GM21515 (cell line): ENCODE data around the gene DDX17.

Experiments used
- ATAC-seq: cut with Tn5 transposase; IDR thresholded peaks from one replicate; pipeline ENCODE4 v1.9.1; 2021; ENCODE audit not compliant: unreplicated experiment

The DDX17 gene

GRCh38 chr22:38467438-38467903 lies 38.6 kb downstream of the DDX17 start:
- ATAC-seq = no peak

- ATAC-seq = no peak
These were observed 40.2 kb downstream of the DDX17 start for GRCh38 chr22:38465673-38466490.

DNA sequence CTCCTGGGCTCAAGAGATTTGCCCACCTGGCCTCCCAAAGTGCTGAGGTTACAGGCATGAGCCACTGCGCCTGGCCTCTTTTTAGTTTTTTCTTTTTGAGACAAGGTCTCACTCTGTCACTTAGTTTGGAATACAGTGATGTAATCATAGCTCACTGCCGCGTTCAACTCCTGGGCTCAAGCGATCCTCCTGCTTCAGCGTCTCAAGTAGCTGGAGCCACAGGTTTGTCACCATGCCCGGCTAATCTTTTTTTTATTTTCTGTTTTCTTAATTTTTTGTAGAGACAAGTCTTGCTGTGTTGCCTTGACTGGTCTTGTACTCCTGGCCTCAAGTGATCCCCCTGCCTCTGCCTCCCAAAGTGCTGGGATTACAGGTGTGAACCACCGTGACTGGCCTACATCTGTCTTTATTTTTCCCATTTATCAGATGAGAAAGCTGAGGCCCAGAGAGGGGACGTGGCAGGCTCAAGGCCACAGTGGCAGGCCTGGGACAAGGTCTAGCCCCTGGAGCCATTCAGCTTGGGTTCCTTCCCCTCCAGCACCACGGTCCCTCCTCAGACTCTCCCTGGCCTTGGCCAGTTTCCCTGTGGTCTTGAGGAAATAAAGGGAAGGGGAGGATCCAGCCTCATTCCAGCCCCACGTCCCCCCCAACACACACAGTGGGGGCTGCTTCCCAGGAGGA lies 41.0 kb downstream of the DDX17 start:
- ATAC-seq = no peak

- ATAC-seq = no peak
These were observed 42.9 kb downstream of the DDX17 start for GRCh38 chr22:38462960-38463784.

- no peak for ATAC-seq
These were observed 44.6 kb downstream of the DDX17 start for GRCh38 chr22:38461414-38462081.

GRCh38 chr22:38461057-38461413 lies 45.1 kb downstream of the DDX17 start:
- ATAC-seq = no peak

DNA sequence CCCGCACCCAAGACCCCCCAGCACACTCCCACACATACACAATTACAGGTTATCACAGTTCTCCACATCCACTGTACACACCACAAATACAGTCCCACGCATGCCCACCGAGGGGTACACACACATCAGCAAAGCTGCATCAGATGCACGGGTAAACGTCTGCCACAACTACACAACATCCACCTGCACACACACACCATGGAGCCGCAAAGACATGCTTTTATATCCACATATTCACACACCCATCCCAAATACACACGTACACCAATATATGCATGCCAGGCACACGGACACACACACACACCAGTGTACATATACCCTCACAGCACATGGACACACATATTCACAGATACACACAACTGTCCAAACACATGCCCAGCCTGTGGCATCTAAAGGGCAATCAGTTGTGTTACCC lies 45.7 kb downstream of the DDX17 start:
- no peak for ATAC-seq

DNA sequence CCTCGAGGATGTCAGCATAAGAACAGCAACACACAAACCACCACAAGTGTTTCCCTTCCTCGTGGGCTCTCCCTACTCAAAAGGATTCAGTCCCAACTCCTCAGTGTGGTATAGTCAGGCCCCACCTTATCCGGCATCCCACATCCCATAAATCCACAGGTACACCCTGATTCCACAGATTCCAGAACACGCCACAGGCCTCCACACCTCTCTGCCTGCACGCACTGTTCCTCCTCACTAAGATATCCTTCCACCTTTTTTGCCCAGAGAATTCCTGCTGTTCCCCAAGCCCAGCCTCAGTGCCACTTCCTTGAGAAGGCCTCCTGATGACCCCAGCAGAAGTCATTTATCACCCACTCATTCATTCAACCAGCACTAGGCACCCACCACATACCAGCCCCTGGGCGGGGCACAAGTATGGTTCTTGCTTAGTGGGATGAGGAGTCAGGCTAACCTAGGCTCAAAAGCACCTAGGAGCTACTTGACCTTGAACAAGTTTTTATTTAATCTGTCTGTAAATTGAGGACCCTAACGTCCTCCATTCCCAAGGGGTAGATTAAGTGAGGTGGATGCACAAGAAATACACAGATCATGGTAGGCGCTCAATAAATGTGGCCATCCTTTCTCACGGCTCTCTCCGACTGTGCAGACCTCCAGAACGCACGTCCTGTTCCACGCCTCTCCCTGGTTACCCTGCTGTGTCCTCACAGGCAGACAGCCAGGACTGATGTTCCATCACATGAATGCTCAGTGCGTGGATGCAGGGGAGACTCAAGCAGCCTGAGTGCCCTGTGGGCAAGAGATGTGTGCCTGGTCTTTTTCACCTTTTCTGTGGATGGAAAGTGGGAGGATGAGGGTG lies 49.0 kb downstream of the DDX17 start:
- ATAC-seq = no peak

DNA sequence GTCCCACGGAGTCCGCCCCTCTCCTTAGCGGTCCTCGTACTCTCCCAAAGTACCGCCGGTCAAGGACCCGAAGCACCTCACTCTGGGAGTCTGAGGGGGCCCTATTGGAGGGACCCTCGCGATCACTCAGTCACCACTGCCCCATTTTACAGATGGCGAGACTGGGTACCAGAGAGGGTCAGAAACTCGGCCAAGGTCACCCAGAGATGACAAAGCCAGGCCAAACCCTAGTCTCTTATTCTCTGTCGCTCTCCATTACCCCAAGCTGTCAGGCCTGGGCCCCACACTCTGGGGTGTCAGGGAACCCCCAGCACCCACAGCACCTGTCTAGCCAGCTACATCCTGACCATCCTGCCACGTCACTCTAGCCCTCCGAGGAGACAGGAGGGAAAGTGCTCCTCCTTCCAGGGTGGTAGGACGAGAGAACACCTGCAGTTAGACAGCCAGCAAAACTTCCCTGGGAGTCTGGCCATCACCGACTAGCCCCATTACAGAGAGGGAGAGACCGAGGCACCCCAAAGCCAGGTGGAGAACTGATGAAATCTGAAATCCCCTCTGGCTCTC lies 49.8 kb downstream of the DDX17 start:
- no peak for ATAC-seq

DNA sequence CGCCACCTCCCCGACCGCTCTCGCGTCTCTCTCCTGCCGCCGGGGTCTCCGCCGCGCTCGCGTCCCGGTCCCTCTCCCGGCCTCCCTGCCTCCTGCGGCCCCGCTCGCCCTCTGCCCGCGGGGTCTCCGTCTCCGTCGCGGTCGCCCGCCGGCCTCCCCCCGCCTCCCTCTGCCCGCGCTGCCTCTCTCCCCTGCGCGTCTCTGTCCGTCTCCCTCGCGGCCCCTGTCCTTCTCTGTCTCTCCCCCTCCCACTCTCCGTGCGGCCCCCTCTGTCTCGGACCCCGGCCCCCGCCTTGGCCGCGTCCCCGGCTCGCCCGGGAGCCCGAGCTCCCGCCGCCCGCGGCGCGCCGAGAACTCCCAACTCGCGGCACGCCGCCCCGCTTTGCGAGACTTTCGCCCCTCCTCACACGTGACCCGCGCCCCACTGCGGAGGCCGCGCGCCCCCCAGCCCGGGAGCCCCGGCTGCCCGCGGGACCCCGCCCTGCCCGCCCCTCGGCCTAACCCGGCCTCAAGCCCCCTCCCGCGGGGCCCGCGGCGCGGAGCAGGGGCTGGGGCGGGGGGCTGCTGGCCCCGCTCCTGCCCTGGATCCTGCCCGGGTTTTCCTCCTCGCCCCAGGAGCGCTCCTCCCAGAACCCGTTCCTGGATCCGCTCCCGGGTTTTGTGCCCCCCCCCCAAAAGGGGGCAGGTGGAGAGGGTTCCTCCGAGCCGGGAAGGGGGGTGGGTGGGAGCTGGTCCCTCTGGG lies 50.4 kb downstream of the DDX17 start:
- ATAC-seq = no peak

DNA sequence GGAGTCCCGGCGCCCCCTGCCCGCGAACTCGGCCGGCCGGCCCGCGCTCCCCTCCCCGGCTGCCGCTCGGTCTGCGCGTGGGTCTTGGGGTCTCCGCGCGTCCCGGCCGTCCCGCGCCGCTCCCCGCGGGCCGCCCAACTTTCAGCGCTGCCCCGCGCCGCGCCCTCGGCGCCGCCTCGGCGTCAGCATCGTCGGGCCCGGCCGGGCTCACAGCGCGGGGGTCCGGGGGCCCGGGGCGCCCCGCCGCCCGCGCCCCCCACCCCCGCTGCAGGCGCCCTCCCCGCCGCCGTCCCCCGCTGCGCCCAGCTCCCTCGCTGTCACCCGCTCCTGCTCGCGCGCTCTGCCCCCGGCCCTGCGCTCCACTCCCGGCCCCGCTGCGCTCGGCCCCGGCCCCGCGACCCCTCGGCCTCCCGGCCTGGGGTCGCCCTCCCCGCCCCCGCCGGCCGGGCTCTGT lies 51.0 kb downstream of the DDX17 start, which contains the start of gene KCNJ4:
Gene KCNJ4 (minus strand): TSS at position 124 of the 454 bp plus-strand sequence. CDS start 27,067 bp downstream, outside the sequence.
- ATAC-seq = no peak

DNA sequence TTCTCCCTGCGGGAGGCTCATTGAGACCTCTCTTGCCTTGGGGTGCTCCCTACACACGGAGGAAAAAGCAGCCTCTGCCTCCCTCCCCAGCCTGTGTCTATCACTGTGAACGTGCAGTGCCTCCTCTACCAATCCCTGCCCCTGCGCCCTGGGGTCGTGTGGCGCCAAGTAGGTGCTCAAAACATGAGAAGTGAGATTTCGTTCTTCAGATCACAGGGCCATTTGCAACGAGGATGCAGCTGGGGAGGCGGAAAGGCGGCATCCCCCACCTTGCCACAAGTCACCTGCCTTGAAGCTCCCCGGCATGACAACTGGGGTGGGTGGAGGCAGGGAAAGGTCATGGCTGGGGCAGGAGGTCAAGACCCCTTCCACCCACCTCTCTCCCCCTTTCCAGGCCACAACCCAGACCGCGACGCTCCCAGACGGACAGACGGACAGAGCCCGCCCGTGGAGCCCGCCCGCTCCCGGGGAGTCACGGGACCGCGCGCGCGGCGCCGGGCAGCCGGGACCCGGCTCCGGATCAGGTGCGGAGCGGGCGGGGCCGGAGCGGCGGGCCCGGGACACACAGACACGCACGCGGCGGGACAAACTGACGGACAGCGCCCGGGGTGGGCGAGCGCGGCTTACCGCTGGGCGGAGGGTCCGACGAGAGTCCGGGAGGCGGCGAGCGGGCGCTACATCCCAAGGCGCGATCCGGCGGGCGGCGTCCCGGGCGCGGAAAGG lies 51.6 kb downstream of the DDX17 start:
- no peak for ATAC-seq

GRCh38 chr22:38453996-38454352 lies 52.1 kb downstream of the DDX17 start:
- ATAC-seq = no peak

- no peak for ATAC-seq
These were observed 52.9 kb downstream of the DDX17 start for GRCh38 chr22:38453066-38453672.

DNA sequence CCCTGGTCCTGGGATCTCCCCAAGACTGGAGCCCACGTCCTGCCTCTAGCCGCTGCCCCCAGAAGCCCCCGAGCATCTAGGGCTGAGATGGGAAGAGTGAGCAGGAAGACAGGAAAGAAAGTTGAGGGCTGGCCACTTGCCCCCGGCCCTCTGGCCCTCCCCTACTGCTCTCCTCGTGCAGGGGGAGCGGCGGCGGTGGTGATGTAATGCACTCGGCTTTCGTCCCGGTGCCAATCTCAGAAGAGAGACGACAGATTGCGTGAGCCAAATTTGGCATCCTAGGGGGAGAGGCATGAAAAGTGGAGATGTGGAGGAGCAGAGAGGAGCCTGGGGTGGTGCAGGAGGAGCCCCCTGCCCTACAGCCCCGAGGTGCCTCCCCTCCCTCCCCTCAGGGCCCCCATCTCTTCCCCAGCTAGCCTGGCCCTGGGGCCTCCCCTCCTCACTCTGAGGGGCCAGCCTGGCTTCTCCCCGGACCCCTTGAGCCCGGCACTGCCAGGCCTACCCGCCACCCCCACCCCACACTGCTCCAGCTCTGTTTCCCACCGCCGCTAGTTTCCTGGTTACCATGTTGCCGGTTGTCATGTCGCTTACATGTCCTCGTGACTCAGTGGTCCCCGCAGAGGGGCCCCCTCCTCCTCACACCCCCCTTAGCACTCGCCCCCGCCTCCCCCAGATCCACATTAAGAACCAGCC lies 53.6 kb downstream of the DDX17 start:
- ATAC-seq = no peak

GRCh38 chr22:38451864-38452263 lies 54.2 kb downstream of the DDX17 start:
- ATAC-seq = no peak

GRCh38 chr22:38451404-38451803 lies 54.7 kb downstream of the DDX17 start:
- no peak for ATAC-seq
